ENCODE results near the gene KANSL1. TPM values are rescaled to one million over a fixed set of nuclear protein-coding genes. Genes with fewer than 3 reads are reported as not detected.

The KANSL1 gene
- total and polyA plus RNA-seq, 3 donors from 2014 or later = 70.3 to 158 (median 152) TPM

- Histone ChIP-seq H3K4me3 (no peak overlapping the region), H3K4me1 (no peaks in the 10 kb centered on the region), H3K9me3 (no peaks in the 10 kb centered on the region), H3K36me3 (ENCODE audit: low read depth, missing control alignments) (no peaks in the 10 kb centered on the region), H3K27me3 (no peaks in the 10 kb centered on the region), H3K27ac (no peak overlapping the region)
- intact Hi-C loops (cut with DNase I; ENCODE audit: low total_unique reads) = no loop called here
- TF ChIP-seq CTCF (IDR thresholded peaks at IDR 0.05) (no peak), POLR2A (IDR thresholded peaks at IDR 0.05) (no peak)
- WGBS, 2 donors = 78 to 83% methylated on average over 14 of the region's 14 CpGs
- DNase-seq = no peak
These were observed 197.5 kb downstream of the KANSL1 start for GRCh38 chr17:45995627-45996270.

GRCh38 chr17:45994987-45995386 lies 198.2 kb downstream of the KANSL1 start:
- TF ChIP-seq CTCF (IDR thresholded peaks at IDR 0.05) (no peak), POLR2A (IDR thresholded peaks at IDR 0.05) (no peak)
- no peaks in the 10 kb centered on the region for H3K9me3 ChIP-seq
- no peaks in the 10 kb centered on the region for H3K27me3 ChIP-seq
- H3K36me3 ChIP-seq (ENCODE audit: low read depth, missing control alignments) = no peaks in the 10 kb centered on the region
- intact Hi-C loops (cut with DNase I; ENCODE audit: low total_unique reads) = no loop called here
- DNase-seq = no peak
- H3K4me1 ChIP-seq = no peaks in the 10 kb centered on the region
- 91 to 95% methylated on average over 8 of the region's 8 CpGs for WGBS, 2 donors
- no peak overlapping the region for H3K27ac ChIP-seq
- H3K4me3 ChIP-seq = no peak overlapping the region

- no peaks in the 10 kb centered on the region for H3K36me3 ChIP-seq (ENCODE audit: low read depth, missing control alignments)
- 86 to 95% methylated on average over 16 of the region's 16 CpGs for WGBS, 2 donors
- no peaks in the 10 kb centered on the region for H3K4me1 ChIP-seq
- no peaks in the 10 kb centered on the region for H3K27me3 ChIP-seq
- intact Hi-C loops (cut with DNase I; ENCODE audit: low total_unique reads) = no loop called here
- TF ChIP-seq CTCF (IDR thresholded peaks at IDR 0.05) (no peak), POLR2A (IDR thresholded peaks at IDR 0.05) (no peak)
- H3K4me3 ChIP-seq = no peak overlapping the region
- no peaks in the 10 kb centered on the region for H3K9me3 ChIP-seq
- no peak for DNase-seq
- no peak overlapping the region for H3K27ac ChIP-seq
These were observed 199.1 kb downstream of the KANSL1 start for GRCh38 chr17:45993962-45994627.

- Histone ChIP-seq H3K36me3 (ENCODE audit: low read depth, missing control alignments) (no peaks in the 10 kb centered on the region), H3K4me3 (no peak overlapping the region), H3K9me3 (no peaks in the 10 kb centered on the region), H3K27me3 (no peaks in the 10 kb centered on the region), H3K4me1 (no peaks in the 10 kb centered on the region), H3K27ac (no peak overlapping the region)
- intact Hi-C loops (cut with DNase I; ENCODE audit: low total_unique reads) = no loop called here
- no peak for DNase-seq
- TF ChIP-seq POLR2A (IDR thresholded peaks at IDR 0.05) = no peak
- no peak for TF ChIP-seq CTCF (IDR thresholded peaks at IDR 0.05)
- 88 to 92% methylated on average over 8 to 10 of the region's 10 CpGs for WGBS, 2 donors
These were observed 200.3 kb downstream of the KANSL1 start for GRCh38 chr17:45992904-45993303.

- TF ChIP-seq CTCF (IDR thresholded peaks at IDR 0.05) (no peak), POLR2A (IDR thresholded peaks at IDR 0.05) (no peak)
- no peaks in the 10 kb centered on the region for H3K4me1 ChIP-seq
- no peaks in the 10 kb centered on the region for H3K9me3 ChIP-seq
- no peaks in the 10 kb centered on the region for H3K36me3 ChIP-seq (ENCODE audit: low read depth, missing control alignments)
- no peak for DNase-seq
- 71 to 84% methylated on average over 5 to 6 of the region's 6 CpGs for WGBS, 2 donors
- no peak overlapping the region for H3K27ac ChIP-seq
- intact Hi-C loops (cut with DNase I; ENCODE audit: low total_unique reads) = no loop called here
- H3K27me3 ChIP-seq = no peaks in the 10 kb centered on the region
- no peak overlapping the region for H3K4me3 ChIP-seq
These were observed 201.1 kb downstream of the KANSL1 start for GRCh38 chr17:45992175-45992574.
